ENCODE data around the gene KDSR. TPM values are rescaled to one million over a fixed set of nuclear protein-coding genes. Genes with fewer than 3 reads are reported as not detected.
A peak's percentile ranks its signal among the peaks of the same experiment; 100 is the strongest.

KDSR gene
- polyA plus RNA-seq, 2 of the 4 experiments (the other 2 are of a cell fraction) = 13.6 to 21.2 TPM

DNA sequence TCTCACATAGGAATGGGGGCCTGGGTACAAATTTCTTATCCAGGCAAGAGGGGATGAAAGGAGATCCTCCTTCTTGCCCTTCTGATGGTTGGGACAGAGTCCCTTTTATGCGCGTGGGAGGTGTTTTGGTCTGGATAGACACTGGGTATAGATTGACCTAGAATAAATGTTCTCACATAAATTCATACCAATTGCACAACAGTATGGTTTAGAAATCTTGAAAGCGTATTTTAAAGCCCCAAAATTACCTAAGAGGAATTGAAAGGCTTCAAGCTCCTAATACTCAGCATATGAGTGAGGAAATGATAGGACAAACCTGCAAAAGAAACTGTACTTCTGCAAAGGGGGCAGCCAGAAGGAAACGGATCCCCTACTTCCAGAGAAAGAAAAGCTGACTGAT lies 44.8 kb downstream of the KDSR start:
- no peaks in the 10 kb centered on the region for H3K9me3 ChIP-seq
- no peak overlapping the region for H3K4me2 ChIP-seq
- H3K4me3 ChIP-seq = no peak overlapping the region
- DNase-seq (ENCODE audit: low read depth in 1 of 2, low spot score in 1 of 2) = no peak
- ChIA-PET CTCF (interaction anchor here (0.7 to 6.4 kb wide), 11 partner anchors 10 to 322 kb away, joined by 3 to 77 read pairs (median 4); no protein-coding TSS in a partner anchor), POLR2A (no interaction called here)
- no peak overlapping the region for H3K27ac ChIP-seq
- 88% methylated on average over 4 of the region's 4 CpGs for WGBS (ENCODE audit: missing lambda C conversion rate)
- TF ChIP-seq ESRRA (IDR thresholded peaks at IDR 0.05; ENCODE audit: borderline replicate concordance, low read length) (no peak), FOXS1 (CRISPR knock-in tag; IDR thresholded peaks at IDR 0.05) (no peak), PHF8 (IDR thresholded peaks at IDR 0.05; ENCODE audit: borderline replicate concordance, low read depth) (no peak), FOSB (CRISPR knock-in tag; IDR thresholded peaks at IDR 0.05) (no peak), RCOR1 (IDR thresholded peaks at IDR 0.05; ENCODE audit: low read depth, low read length) (no peak), JUNB (IDR thresholded peaks at IDR 0.05) (no peak), SMC3 (IDR thresholded peaks at IDR 0.05) (no peak), RARB (CRISPR knock-in tag; IDR thresholded peaks at IDR 0.05) (no peak)
- TF ChIP-seq, protein P1, sequence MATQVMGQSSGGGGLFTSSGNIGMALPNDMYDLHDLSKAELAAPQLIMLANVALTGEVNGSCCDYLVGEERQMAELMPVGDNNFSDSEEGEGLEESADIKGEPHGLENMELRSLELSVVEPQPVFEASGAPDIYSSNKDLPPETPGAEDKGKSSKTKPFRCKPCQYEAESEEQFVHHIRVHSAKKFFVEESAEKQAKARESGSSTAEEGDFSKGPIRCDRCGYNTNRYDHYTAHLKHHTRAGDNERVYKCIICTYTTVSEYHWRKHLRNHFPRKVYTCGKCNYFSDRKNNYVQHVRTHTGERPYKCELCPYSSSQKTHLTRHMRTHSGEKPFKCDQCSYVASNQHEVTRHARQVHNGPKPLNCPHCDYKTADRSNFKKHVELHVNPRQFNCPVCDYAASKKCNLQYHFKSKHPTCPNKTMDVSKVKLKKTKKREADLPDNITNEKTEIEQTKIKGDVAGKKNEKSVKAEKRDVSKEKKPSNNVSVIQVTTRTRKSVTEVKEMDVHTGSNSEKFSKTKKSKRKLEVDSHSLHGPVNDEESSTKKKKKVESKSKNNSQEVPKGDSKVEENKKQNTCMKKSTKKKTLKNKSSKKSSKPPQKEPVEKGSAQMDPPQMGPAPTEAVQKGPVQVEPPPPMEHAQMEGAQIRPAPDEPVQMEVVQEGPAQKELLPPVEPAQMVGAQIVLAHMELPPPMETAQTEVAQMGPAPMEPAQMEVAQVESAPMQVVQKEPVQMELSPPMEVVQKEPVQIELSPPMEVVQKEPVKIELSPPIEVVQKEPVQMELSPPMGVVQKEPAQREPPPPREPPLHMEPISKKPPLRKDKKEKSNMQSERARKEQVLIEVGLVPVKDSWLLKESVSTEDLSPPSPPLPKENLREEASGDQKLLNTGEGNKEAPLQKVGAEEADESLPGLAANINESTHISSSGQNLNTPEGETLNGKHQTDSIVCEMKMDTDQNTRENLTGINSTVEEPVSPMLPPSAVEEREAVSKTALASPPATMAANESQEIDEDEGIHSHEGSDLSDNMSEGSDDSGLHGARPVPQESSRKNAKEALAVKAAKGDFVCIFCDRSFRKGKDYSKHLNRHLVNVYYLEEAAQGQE (IDR thresholded peaks at IDR 0.05) = no peak
- TF ChIP-seq, protein P2, sequence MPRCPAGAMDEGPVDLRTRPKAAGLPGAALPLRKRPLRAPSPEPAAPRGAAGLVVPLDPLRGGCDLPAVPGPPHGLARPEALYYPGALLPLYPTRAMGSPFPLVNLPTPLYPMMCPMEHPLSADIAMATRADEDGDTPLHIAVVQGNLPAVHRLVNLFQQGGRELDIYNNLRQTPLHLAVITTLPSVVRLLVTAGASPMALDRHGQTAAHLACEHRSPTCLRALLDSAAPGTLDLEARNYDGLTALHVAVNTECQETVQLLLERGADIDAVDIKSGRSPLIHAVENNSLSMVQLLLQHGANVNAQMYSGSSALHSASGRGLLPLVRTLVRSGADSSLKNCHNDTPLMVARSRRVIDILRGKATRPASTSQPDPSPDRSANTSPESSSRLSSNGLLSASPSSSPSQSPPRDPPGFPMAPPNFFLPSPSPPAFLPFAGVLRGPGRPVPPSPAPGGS (IDR thresholded peaks at IDR 0.05) = no peak
- peaks cover 15% of the 10 kb centered on the region; the same call in 1 of the 3 replicates for H3K4me1 ChIP-seq
- no peak for ATAC-seq
- no peak for FAIRE-seq

DNA sequence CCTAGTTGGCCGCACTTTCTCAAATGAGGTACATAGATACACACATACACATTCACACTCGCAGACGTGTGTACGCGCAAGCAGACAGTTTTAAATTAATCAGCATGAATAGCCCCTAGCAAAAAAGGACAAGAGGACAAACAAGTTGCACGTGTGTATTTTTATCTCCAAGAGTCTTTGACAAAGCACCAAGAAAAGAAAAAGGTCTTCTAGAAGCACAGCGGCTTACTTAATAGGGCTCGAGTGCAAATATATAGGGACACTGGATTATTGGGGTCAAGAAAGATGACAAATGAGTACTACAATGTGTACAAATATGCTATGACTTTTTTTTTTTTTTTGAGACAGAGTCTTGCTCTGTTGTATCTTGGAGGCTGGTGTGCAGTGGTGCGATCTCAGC lies 45.7 kb downstream of the KDSR start:
- ChIA-PET POLR2A (no interaction called here), CTCF (interaction anchor here (0.7 to 6.4 kb wide), 5 partner anchors 11 to 305 kb away, joined by 3 to 77 read pairs (median 3); no protein-coding TSS in a partner anchor)
- ATAC-seq = no peak
- no peak for FAIRE-seq
- DNase-seq (ENCODE audit: low read depth in 1 of 2, low spot score in 1 of 2) = no peak
- Histone ChIP-seq H3K9me3 (no peaks in the 10 kb centered on the region), H3K4me2 (peak overlapping the region; percentile 81; the same call in 1 of the 3 replicates), H3K27ac (no peak overlapping the region), H3K4me1 (peaks cover 15% of the 10 kb centered on the region; the same call in 1 of the 3 replicates), H3K4me3 (no peak overlapping the region)
- WGBS (ENCODE audit: missing lambda C conversion rate) = 86% methylated on average over 9 of the region's 9 CpGs
- TF ChIP-seq EP300 (IDR thresholded peaks at IDR 0.05) (no peak), POLR2AphosphoS2 (conservative IDR thresholded peaks at IDR 0.05; ENCODE audit: low read length) (no peak), NPAS2 (CRISPR knock-in tag; IDR thresholded peaks at IDR 0.05; ENCODE audit: borderline replicate concordance) (no peak), ESRRA (IDR thresholded peaks at IDR 0.05; ENCODE audit: borderline replicate concordance, low read length) (no peak), FOSB (CRISPR knock-in tag; IDR thresholded peaks at IDR 0.05) (no peak), JUN (IDR thresholded peaks at IDR 0.05) (no peak), CEBPB (IDR thresholded peaks at IDR 0.05) (no peak), TFCP2L1 (CRISPR knock-in tag; IDR thresholded peaks at IDR 0.05) (no peak), CHD4 (IDR thresholded peaks at IDR 0.05; ENCODE audit: borderline replicate concordance) (no peak), SMC3 (IDR thresholded peaks at IDR 0.05) (no peak), CBX2 (IDR thresholded peaks at IDR 0.05; ENCODE audit: borderline replicate concordance, low read depth) (no peak), NR3C1 (IDR thresholded peaks at IDR 0.05) (no peak), HOXA7 (CRISPR knock-in tag; IDR thresholded peaks at IDR 0.05) (no peak), RARB (CRISPR knock-in tag; IDR thresholded peaks at IDR 0.05) (no peak), ZFP36 (IDR thresholded peaks at IDR 0.05; ENCODE audit: borderline replicate concordance, partially characterized antibody) (no peak), NFE2L2 (conservative IDR thresholded peaks at IDR 0.05; ENCODE audit: low read length) (no peak)
- TF ChIP-seq, protein P3, sequence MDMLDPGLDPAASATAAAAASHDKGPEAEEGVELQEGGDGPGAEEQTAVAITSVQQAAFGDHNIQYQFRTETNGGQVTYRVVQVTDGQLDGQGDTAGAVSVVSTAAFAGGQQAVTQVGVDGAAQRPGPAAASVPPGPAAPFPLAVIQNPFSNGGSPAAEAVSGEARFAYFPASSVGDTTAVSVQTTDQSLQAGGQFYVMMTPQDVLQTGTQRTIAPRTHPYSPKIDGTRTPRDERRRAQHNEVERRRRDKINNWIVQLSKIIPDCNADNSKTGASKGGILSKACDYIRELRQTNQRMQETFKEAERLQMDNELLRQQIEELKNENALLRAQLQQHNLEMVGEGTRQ (IDR thresholded peaks at IDR 0.05) = no peak

All from A549 (cell line).